ENCODE measurements around the gene MTMR12.

Gene MTMR12

DNA sequence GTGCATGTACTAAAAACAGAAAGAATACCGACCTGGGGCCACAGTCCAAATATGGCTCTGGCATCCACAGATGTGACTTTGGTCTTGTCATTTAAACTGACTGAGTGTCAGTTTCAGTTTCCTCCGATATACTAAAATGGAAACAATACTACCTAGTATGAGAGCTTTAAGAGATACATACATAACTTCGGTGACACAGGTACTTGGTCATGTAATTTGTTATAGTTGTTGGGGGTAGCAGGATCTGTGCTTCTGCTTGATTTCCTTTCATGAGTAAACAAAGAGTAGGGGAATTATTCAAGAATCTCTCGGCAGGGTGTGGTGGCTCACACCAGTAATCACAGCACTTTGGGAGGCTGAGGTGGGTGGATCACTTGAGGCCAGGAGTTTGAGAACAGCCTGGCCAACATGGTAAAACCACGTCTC lies 32.1 kb downstream of the MTMR12 start:
- peak; percentile 37 for DNase-seq
- Mint-ChIP-seq H3K27ac (peak overlapping the region; percentile 92), H3K4me1 (ENCODE audit: low read depth) (peaks cover 79% of the 10 kb centered on the region), H3K27me3 (no peaks in the 10 kb centered on the region), H3K36me3 (ENCODE audit: low read depth) (peaks cover 49% of the 10 kb centered on the region), H3K9me3 (no peaks in the 10 kb centered on the region), H3K4me3 (peak overlapping the region; percentile 45)

GRCh38 chr5:32279786-32280185 lies 33.0 kb downstream of the MTMR12 start:
- Mint-ChIP-seq H3K27me3 (no peaks in the 10 kb centered on the region), H3K4me3 (no peak overlapping the region), H3K4me1 (ENCODE audit: low read depth) (peaks cover 78% of the 10 kb centered on the region), H3K27ac (peak overlapping the region; percentile 45), H3K9me3 (no peaks in the 10 kb centered on the region), H3K36me3 (ENCODE audit: low read depth) (peaks cover 49% of the 10 kb centered on the region)
- no peak for DNase-seq

GRCh38 chr5:32279223-32279622 lies 33.5 kb downstream of the MTMR12 start:
- Mint-ChIP-seq H3K27me3 (no peaks in the 10 kb centered on the region), H3K9me3 (no peaks in the 10 kb centered on the region), H3K27ac (no peak overlapping the region), H3K4me1 (ENCODE audit: low read depth) (peaks cover 73% of the 10 kb centered on the region), H3K4me3 (no peak overlapping the region), H3K36me3 (ENCODE audit: low read depth) (peaks cover 54% of the 10 kb centered on the region)
- DNase-seq, result no peak

GRCh38 chr5:32278406-32278805 lies 34.3 kb downstream of the MTMR12 start:
- Mint-ChIP-seq H3K9me3 (no peaks in the 10 kb centered on the region), H3K27ac (peak overlapping the region; percentile 79), H3K27me3 (no peaks in the 10 kb centered on the region), H3K36me3 (ENCODE audit: low read depth) (peaks cover 59% of the 10 kb centered on the region), H3K4me1 (ENCODE audit: low read depth) (peaks cover 67% of the 10 kb centered on the region), H3K4me3 (no peak overlapping the region)
- no peak for DNase-seq

- Mint-ChIP-seq H3K36me3 (ENCODE audit: low read depth) (peaks cover 63% of the 10 kb centered on the region), H3K4me3 (no peak overlapping the region), H3K9me3 (no peaks in the 10 kb centered on the region), H3K27me3 (no peaks in the 10 kb centered on the region), H3K4me1 (ENCODE audit: low read depth) (peaks cover 63% of the 10 kb centered on the region), H3K27ac (peak overlapping the region; percentile 79)
- DNase-seq, result no peak
Measured at GRCh38 chr5:32277798-32278197, 34.9 kb downstream of the MTMR12 start.

GRCh38 chr5:32276173-32276853 lies 36.4 kb downstream of the MTMR12 start:
- peaks cover 52% of the 10 kb centered on the region for H3K4me1 Mint-ChIP-seq (ENCODE audit: low read depth)
- H3K27ac Mint-ChIP-seq, result peak overlapping the region; percentile 59
- H3K36me3 Mint-ChIP-seq (ENCODE audit: low read depth), result peaks cover 61% of the 10 kb centered on the region
- no peak overlapping the region for H3K4me3 Mint-ChIP-seq
- no peaks in the 10 kb centered on the region for H3K9me3 Mint-ChIP-seq
- H3K27me3 Mint-ChIP-seq, result no peaks in the 10 kb centered on the region
- DNase-seq, result no peak

- H3K27me3 Mint-ChIP-seq, result no peaks in the 10 kb centered on the region
- no peak overlapping the region for H3K4me3 Mint-ChIP-seq
- DNase-seq, result no peak
- H3K27ac Mint-ChIP-seq, result no peak overlapping the region
- H3K4me1 Mint-ChIP-seq (ENCODE audit: low read depth), result peaks cover 43% of the 10 kb centered on the region
- H3K9me3 Mint-ChIP-seq, result no peaks in the 10 kb centered on the region
- peaks cover 62% of the 10 kb centered on the region for H3K36me3 Mint-ChIP-seq (ENCODE audit: low read depth)
Measured at GRCh38 chr5:32275396-32275741, 37.4 kb downstream of the MTMR12 start.

- H3K4me1 Mint-ChIP-seq (ENCODE audit: low read depth), result peaks cover 37% of the 10 kb centered on the region
- H3K27ac Mint-ChIP-seq, result no peak overlapping the region
Measured at GRCh38 chr5:32274548-32275395, 38.0 kb downstream of the MTMR12 start.

DNA sequence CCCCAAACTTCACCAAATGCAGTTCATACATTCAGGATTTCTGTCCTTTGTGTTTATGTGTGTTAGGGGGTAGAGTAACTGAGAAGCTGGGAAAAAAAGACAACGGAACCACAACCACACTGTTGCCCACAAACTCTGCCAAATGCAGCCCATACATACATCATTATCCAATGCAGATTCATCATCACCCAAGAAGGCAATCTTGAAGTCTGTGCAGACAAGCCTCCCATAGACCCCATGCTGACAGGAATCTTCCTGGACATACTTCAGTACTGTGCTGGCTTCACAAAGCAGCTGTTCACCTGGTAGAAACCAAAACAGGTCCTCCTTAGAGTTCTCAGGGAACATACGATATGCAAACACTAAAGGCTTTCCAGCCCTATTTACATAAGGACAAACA lies 38.9 kb downstream of the MTMR12 start:
- Mint-ChIP-seq H3K4me1 (ENCODE audit: low read depth) (peaks cover 30% of the 10 kb centered on the region), H3K9me3 (no peaks in the 10 kb centered on the region), H3K4me3 (no peak overlapping the region), H3K27ac (no peak overlapping the region), H3K27me3 (no peaks in the 10 kb centered on the region), H3K36me3 (ENCODE audit: low read depth) (peaks cover 60% of the 10 kb centered on the region)
- DNase-seq, result no peak

More at GRCh38 chr5:32274548-32275395, 38.0 kb downstream of the MTMR12 start:
- no peaks in the 10 kb centered on the region for H3K9me3 Mint-ChIP-seq
- no peak overlapping the region for H3K4me3 Mint-ChIP-seq
- no peak for DNase-seq
- H3K36me3 Mint-ChIP-seq (ENCODE audit: low read depth), result peaks cover 64% of the 10 kb centered on the region
- no peaks in the 10 kb centered on the region for H3K27me3 Mint-ChIP-seq

- Mint-ChIP-seq H3K27ac (peak overlapping the region; percentile 1), H3K9me3 (no peaks in the 10 kb centered on the region), H3K4me3 (no peak overlapping the region), H3K27me3 (no peaks in the 10 kb centered on the region), H3K36me3 (ENCODE audit: low read depth) (peaks cover 67% of the 10 kb centered on the region), H3K4me1 (ENCODE audit: low read depth) (peaks cover 20% of the 10 kb centered on the region)
- DNase-seq, result no peak
Measured at GRCh38 chr5:32272746-32273145, 40.0 kb downstream of the MTMR12 start.

- no peak overlapping the region for H3K27ac Mint-ChIP-seq
- H3K4me3 Mint-ChIP-seq, result no peak overlapping the region
- H3K9me3 Mint-ChIP-seq, result no peaks in the 10 kb centered on the region
- peaks cover 4% of the 10 kb centered on the region for H3K4me1 Mint-ChIP-seq (ENCODE audit: low read depth)
- peaks cover 76% of the 10 kb centered on the region for H3K36me3 Mint-ChIP-seq (ENCODE audit: low read depth)
- no peak for DNase-seq
- no peaks in the 10 kb centered on the region for H3K27me3 Mint-ChIP-seq
Measured at GRCh38 chr5:32270946-32271345, 41.8 kb downstream of the MTMR12 start.

GRCh38 chr5:32270178-32270577 lies 42.6 kb downstream of the MTMR12 start:
- Mint-ChIP-seq H3K27me3 (no peaks in the 10 kb centered on the region), H3K36me3 (ENCODE audit: low read depth) (peaks cover 83% of the 10 kb centered on the region), H3K27ac (no peak overlapping the region)

DNA sequence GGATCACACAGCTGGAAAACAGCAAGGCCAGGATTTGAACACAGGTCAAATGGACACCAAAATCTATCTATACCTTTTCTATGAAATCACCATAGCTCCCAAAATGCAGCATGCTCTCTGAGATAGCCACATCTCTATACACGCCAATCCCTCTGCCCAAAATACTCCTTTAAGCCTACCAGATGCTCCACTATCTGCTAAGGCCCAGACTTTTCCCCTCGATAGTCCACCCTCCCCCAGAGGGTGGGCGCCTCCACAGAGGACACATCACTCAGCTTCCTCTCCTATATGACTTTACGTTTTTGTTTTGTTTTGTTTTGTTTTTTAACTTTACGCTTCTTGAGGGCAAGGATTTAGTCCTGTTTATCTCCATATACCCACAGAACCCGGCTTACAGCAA lies 46.8 kb downstream of the MTMR12 start:
- Mint-ChIP-seq H3K4me3 (no peak overlapping the region), H3K27ac (no peak overlapping the region), H3K4me1 (ENCODE audit: low read depth) (peaks cover 9% of the 10 kb centered on the region), H3K9me3 (no peaks in the 10 kb centered on the region), H3K27me3 (no peaks in the 10 kb centered on the region), H3K36me3 (ENCODE audit: low read depth) (peaks cover 88% of the 10 kb centered on the region)
- no peak for DNase-seq

More at GRCh38 chr5:32270178-32270577, 42.6 kb downstream of the MTMR12 start:
- no peaks in the 10 kb centered on the region for H3K9me3 Mint-ChIP-seq
- no peak overlapping the region for H3K4me3 Mint-ChIP-seq
- no peaks in the 10 kb centered on the region for H3K4me1 Mint-ChIP-seq (ENCODE audit: low read depth)
- DNase-seq, result no peak

- no peak overlapping the region for H3K4me3 Mint-ChIP-seq
- H3K36me3 Mint-ChIP-seq (ENCODE audit: low read depth), result peaks cover 85% of the 10 kb centered on the region
- peaks cover 15% of the 10 kb centered on the region for H3K4me1 Mint-ChIP-seq (ENCODE audit: low read depth)
- no peaks in the 10 kb centered on the region for H3K27me3 Mint-ChIP-seq
- H3K27ac Mint-ChIP-seq, result no peak overlapping the region
- H3K9me3 Mint-ChIP-seq, result no peaks in the 10 kb centered on the region
- DNase-seq, result no peak
Measured at GRCh38 chr5:32264957-32265572, 47.7 kb downstream of the MTMR12 start.

- Mint-ChIP-seq H3K9me3 (no peaks in the 10 kb centered on the region), H3K36me3 (ENCODE audit: low read depth) (peaks cover 93% of the 10 kb centered on the region), H3K4me1 (ENCODE audit: low read depth) (peaks cover 15% of the 10 kb centered on the region), H3K4me3 (no peak overlapping the region), H3K27me3 (no peaks in the 10 kb centered on the region), H3K27ac (no peak overlapping the region)
- DNase-seq, result no peak
Measured at GRCh38 chr5:32263684-32264083, 49.1 kb downstream of the MTMR12 start.
